ENCODE results near the gene MFN2. TPM values are rescaled to one million over a fixed set of nuclear protein-coding genes. Genes with fewer than 3 reads are reported as not detected.

MFN2 gene
- 43.9 and 53.9 TPM in 2 replicates for polyA plus RNA-seq (2011; rRNA removed)
- 62.7 and 70.7 TPM in 2 replicates for polyA minus RNA-seq (2011; rRNA and poly(A)+ RNA removed)

- DNase-seq (ENCODE audit: low read depth, low spot score) = peak; percentile 90
- H3K27me3 ChIP-seq (ENCODE audit: control insufficient read depth, insufficient read depth, low read length) = no peaks in the 10 kb centered on the region
- peak within 1 kb of the TSS; percentile 81 for H3K27ac ChIP-seq (ENCODE audit: low read depth, low read length)
- ChIA-PET POLR2A (interaction anchor here (0.6 to 3.7 kb wide), 5 partner anchors 51 to 143 kb away, joined by 3 to 79 read pairs (median 3); partner anchors contain the start of gene KIAA2013), CTCF (interaction anchor here (0.9 to 1.4 kb wide), 2 partner anchors 11 to 58 kb away, joined by 3 to 4 read pairs; no protein-coding TSS in a partner anchor)
- peak within 1 kb of the TSS; percentile 92 for H3K4me3 ChIP-seq (ENCODE audit: low read depth, low read length)
- H3K9me3 ChIP-seq (ENCODE audit: control insufficient read depth, insufficient read depth, low read length) = no peaks in the 10 kb centered on the region; the same call in 1 of the 2 replicates
- TF ChIP-seq CTCF (IDR thresholded peaks at IDR 0.05; ENCODE audit: low read depth, low read length) = no peak
Observed at GRCh38 chr1:11979851-11980675, at the start of gene MFN2. Gene MFN2, plus strand, starts transcription at chr1:11980444. Its CDS starts 8,725 bp downstream, at chr1:11989169.

DNA sequence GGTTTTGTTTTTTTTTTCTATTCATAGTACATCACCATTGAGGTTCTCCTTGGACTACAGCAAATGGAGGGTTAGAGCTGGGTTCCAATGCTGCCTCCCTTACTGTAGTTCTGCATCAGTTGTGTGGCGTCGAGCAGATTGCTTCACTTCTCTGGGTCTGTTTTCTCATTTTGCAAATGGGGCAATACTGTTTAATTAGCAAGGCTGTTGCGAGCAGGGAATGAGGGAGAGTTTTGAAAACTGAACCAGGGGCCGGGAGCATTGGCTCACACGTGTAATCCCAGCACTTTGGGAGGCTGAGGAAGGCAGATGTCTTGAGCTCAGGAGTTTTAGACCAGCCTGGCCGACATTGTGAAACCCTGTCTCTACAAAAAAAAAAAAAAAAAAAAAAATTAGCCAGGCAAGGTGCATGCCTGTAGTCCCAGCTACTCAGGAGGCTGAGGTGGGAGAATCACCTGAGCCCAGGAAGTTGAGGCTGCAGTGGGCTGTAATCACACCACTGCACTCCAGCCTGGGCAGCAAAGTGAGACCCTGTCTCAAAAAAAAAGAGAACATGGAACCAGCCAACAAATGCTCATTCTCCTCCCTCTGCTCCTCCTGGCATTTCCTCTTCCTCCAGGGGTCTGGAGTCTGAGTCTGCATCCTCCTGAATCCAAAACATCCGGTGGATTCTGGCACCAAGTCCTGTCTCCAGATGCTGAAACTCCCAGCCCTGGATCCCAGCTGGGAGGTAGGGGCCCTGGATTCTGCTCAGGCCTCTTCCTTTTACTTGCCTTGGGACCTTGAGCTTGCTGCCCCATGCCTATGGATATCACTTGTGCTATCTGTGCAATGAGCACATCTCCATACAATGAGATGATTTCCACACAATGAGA is 49.4 kb upstream of the MFN2 start:
- Histone ChIP-seq H3K27me3 (ENCODE audit: control insufficient read depth, insufficient read depth, low read length) (no peaks in the 10 kb centered on the region), H3K4me3 (ENCODE audit: low read depth, low read length) (no peak overlapping the region), H3K27ac (ENCODE audit: low read depth, low read length) (peak overlapping the region; percentile 33), H3K9me3 (ENCODE audit: control insufficient read depth, insufficient read depth, low read length) (no peaks in the 10 kb centered on the region; the same call in 1 of the 2 replicates)
- ChIA-PET POLR2A (interaction anchor here (3.6 kb wide), 1 partner anchor 22 kb away, joined by 45 read pairs; no protein-coding TSS in a partner anchor), CTCF (interaction anchor here (1.2 kb wide), 1 partner anchor 23 kb away, joined by 3 read pairs; no protein-coding TSS in a partner anchor)
- no peak for TF ChIP-seq CTCF (IDR thresholded peaks at IDR 0.05; ENCODE audit: low read depth, low read length)
- DNase-seq (ENCODE audit: low read depth, low spot score) = no peak

DNA sequence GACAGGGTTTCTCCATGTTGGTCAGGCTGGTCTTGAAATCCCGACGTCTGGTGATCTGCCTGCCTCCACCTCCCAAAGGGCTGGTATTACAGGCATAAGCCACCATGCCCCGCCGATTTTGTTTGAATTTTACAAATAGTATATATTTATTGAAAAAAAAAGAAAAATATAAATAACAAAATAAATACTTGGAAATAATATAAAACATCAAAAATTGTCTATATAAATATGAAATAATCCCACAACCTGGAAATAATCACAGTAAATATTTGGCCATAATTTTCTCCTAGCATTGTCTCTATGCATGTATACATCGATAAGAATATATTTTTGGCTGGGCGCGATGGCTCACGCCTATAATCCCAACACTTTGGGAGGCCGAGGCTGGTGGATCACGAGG is 48.4 kb upstream of the MFN2 start:
- ChIA-PET CTCF (no interaction called here), POLR2A (interaction anchor here (0.7 to 3.6 kb wide), 2 partner anchors 23 to 90 kb away, joined by 5 to 45 read pairs; no protein-coding TSS in a partner anchor)
- Histone ChIP-seq H3K27ac (ENCODE audit: low read depth, low read length) (no peak overlapping the region), H3K4me3 (ENCODE audit: low read depth, low read length) (no peak overlapping the region), H3K27me3 (ENCODE audit: control insufficient read depth, insufficient read depth, low read length) (no peaks in the 10 kb centered on the region), H3K9me3 (ENCODE audit: control insufficient read depth, insufficient read depth, low read length) (no peaks in the 10 kb centered on the region; the same call in 1 of the 2 replicates)
- no peak for TF ChIP-seq CTCF (IDR thresholded peaks at IDR 0.05; ENCODE audit: low read depth, low read length)
- no peak for DNase-seq (ENCODE audit: low read depth, low spot score)

DNA sequence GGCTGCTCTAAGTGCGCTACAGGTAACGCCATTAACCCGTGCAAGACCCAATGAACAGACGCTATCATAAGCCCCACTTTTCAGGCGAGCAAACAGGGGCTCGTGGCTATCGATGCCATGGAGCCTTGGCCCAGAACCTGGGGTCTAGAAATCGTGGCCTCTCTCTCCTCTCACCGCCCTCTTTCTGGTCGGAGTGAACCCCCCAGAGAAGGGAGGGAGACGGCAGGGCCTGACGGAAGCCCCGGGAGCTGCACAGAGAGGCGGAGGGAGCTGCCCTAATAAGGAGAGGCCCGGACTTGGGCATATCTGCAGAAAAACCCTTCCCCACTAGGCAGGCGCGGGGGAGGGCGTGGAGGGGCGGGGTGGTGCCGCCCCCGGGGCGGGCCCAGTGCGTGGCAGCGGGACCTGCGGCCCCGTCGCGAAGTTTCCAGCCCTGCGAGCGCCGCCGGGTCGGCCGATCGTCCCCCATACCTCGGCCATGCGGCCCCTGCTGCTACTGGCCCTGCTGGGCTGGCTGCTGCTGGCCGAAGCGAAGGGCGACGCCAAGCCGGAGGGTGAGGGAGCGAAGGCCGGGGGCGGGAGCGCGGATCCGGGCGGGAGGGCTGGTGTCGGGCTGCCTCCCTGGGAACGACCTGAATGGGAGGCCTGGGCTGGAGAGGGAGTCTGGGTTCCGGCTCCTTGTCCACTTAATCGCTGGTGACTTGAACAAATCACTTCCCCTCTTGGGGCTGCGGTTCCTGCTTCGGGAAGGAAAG is 45.8 kb upstream of the MFN2 start, which contains the start of gene PLOD1:
Gene PLOD1 (plus strand): TSS at position 416 of the 755 bp plus-strand sequence. CDS start 63 bp downstream, at position 479.
- Histone ChIP-seq H3K4me3 (ENCODE audit: low read depth, low read length) (peak within 1 kb of the TSS; percentile 80), H3K27me3 (ENCODE audit: control insufficient read depth, insufficient read depth, low read length) (no peaks in the 10 kb centered on the region), H3K9me3 (ENCODE audit: control insufficient read depth, insufficient read depth, low read length) (no peaks in the 10 kb centered on the region; the same call in 1 of the 2 replicates), H3K27ac (ENCODE audit: low read depth, low read length) (peak within 1 kb of the TSS; percentile 87)
- POLR2A ChIA-PET = interaction anchor here (0.6 to 1.0 kb wide), 4 partner anchors 10 to 26 kb away, joined by 4 to 9 read pairs (median 5); no protein-coding TSS in a partner anchor
- peak; percentile 71 for DNase-seq (ENCODE audit: low read depth, low spot score)
- CTCF ChIA-PET = interaction anchor here (1.0 kb wide), 1 partner anchor 27 kb away, joined by 5 read pairs; no protein-coding TSS in a partner anchor
- no peak for TF ChIP-seq CTCF (IDR thresholded peaks at IDR 0.05; ENCODE audit: low read depth, low read length)

Measured in AG04450 (cell line).